A673 (cell line): ENCODE results near the gene DDX59. TPM values are rescaled to one million over a fixed set of nuclear protein-coding genes. Genes with fewer than 3 reads are reported as not detected.

Source experiments
- BruUV-seq: library from RNA; stranded (reverse); fragments of 400-500 nt; replicated peaks from 2 replicates; lab custom pipeline; 2021; lab: Mats Ljungman, UMichigan
- CTCF ChIA-PET: fragments of 300-600 bp; sonication (Branson Sonifier 250); formaldehyde crosslinking; loops from one replicate; lab custom pipeline; 2022; ENCODE audit warnings: antibody characterized with exemption; lab: Charles Lee
- POLR2A ChIA-PET: fragments of 300-600 bp; sonication (Branson Sonifier 250); formaldehyde crosslinking; loops from one replicate; lab custom pipeline; 2022; ENCODE audit warnings: antibody characterized with exemption; ENCODE audit not compliant: low non-redundant PET; lab: Charles Lee
- DNase-seq: peaks from one replicate; pipeline ENCODE4 v3.0.0-alpha.2; 2015; ENCODE audit warnings: low spot score
- H3K27ac ChIP-seq: fragments of 200-600 bp; sonication (generic); 2 replicates; pipeline ENCODE4 v1.5.1; 2016; ENCODE audit warnings: mixed run types, low read depth, mild to moderate bottlenecking, mixed read lengths, antibody characterized with exemption, low read length; ENCODE audit not compliant: poor library complexity, severe bottlenecking
- H3K27me3 ChIP-seq: fragments of 200-600 bp; sonication (generic); replicated peaks from 2 replicates; pipeline ENCODE4 v1.6.1; 2017; ENCODE audit warnings: mixed run types, low read depth, mild to moderate bottlenecking, mixed read lengths, antibody characterized with exemption, low read length; ENCODE audit not compliant: insufficient read depth, poor library complexity
- H3K36me3 ChIP-seq: fragments of 200-600 bp; sonication (generic); 2 replicates; pipeline ENCODE4 v1.6.1; 2016; ENCODE audit warnings: mixed run types, mild to moderate bottlenecking, mixed read lengths, antibody characterized with exemption, low read length; ENCODE audit not compliant: insufficient read depth, poor library complexity, severe bottlenecking
- H3K4me1 ChIP-seq: fragments of 200-600 bp; sonication (generic); 2 replicates; pipeline ENCODE4 v1.6.1; 2017; ENCODE audit warnings: mixed run types, mild to moderate bottlenecking, mixed read lengths, antibody characterized with exemption, low read length; ENCODE audit not compliant: insufficient read depth, poor library complexity, severe bottlenecking
- H3K4me3 ChIP-seq: fragments of 200-600 bp; sonication (generic); 2 replicates; pipeline ENCODE4 v1.5.1; 2016; ENCODE audit warnings: low read depth, mixed run types, mild to moderate bottlenecking, mixed read lengths, low read length; ENCODE audit not compliant: poor library complexity, severe bottlenecking
- H3K9me3 ChIP-seq: fragments of 200-600 bp; sonication (generic); 2 replicates; pipeline ENCODE4 v1.6.1; 2016; ENCODE audit warnings: mixed run types, low read depth, mild to moderate bottlenecking, mixed read lengths, antibody characterized with exemption, low read length; ENCODE audit not compliant: poor library complexity, severe bottlenecking
- CTCF ChIP-seq: fragments of 300-800, 200-600 bp; sonication (generic); conservative IDR thresholded peaks from 2 replicates; pipeline ENCODE4 v1.5.1; 2017; ENCODE audit warnings: low read depth, mild to moderate bottlenecking, antibody characterized with exemption, low read length, moderate library complexity, mixed read lengths
- EZH2 ChIP-seq: fragments of 200-600 bp; sonication (generic); IDR thresholded peaks from 2 replicates; pipeline ENCODE4 v1.6.1; 2017; ENCODE audit warnings: borderline replicate concordance, low read depth, mild to moderate bottlenecking, mixed read lengths, antibody characterized with exemption, low read length; ENCODE audit not compliant: poor library complexity, severe bottlenecking
- intact Hi-C: fragments of 100-400 bp; cut with micrococcal nuclease; formaldehyde crosslinking; loops from one replicate; pipeline ENCODE4 v1.10.0; 2022; ENCODE audit not compliant: unreplicated experiment
- total RNA-seq: library from RNA; stranded (reverse); gene quantifications from 2 replicates; pipeline ENCODE4 v1.2.3, GENCODE V29; 2021

The DDX59 gene
- total RNA-seq, 1 experiment from 2014 or later: 17.4 TPM

GRCh38 chr1:200706111-200706814 is 36.6 kb upstream of the DDX59 start:
- no peaks in the 10 kb centered on the region for H3K27me3 ChIP-seq
- ChIA-PET CTCF (no interaction called here), POLR2A (no interaction called here)
- peaks cover 13% of the 10 kb centered on the region for H3K4me1 ChIP-seq
- H3K4me3 ChIP-seq: no peak overlapping the region
- no peaks in the 10 kb centered on the region for H3K36me3 ChIP-seq
- TF ChIP-seq EZH2: no peak
- no peak for TF ChIP-seq CTCF
- no TSS peak for BruUV-seq
- intact Hi-C loops: no loop called here
- peak; percentile 34 for DNase-seq
- no peak overlapping the region for H3K27ac ChIP-seq
- no peaks in the 10 kb centered on the region for H3K9me3 ChIP-seq

- intact Hi-C loops: no loop called here
- BruUV-seq: no TSS peak
- CTCF ChIA-PET: no interaction called here
Measured at GRCh38 chr1:200704986-200705500, 35.3 kb upstream of the DDX59 start.

GRCh38 chr1:200699871-200700270 is 30.2 kb upstream of the DDX59 start:
- no peaks in the 10 kb centered on the region for H3K27me3 ChIP-seq
- intact Hi-C loops: no loop called here
- no TSS peak for BruUV-seq
- no peak overlapping the region for H3K4me3 ChIP-seq
- CTCF ChIA-PET: no interaction called here
- DNase-seq: peak; percentile 86
- no peaks in the 10 kb centered on the region for H3K9me3 ChIP-seq
- TF ChIP-seq CTCF (no peak), EZH2 (no peak)
- H3K36me3 ChIP-seq: no peaks in the 10 kb centered on the region
- H3K4me1 ChIP-seq: no peaks in the 10 kb centered on the region
- H3K27ac ChIP-seq: no peak overlapping the region
- POLR2A ChIA-PET: no interaction called here

More at GRCh38 chr1:200704986-200705500, 35.3 kb upstream of the DDX59 start:
- Histone ChIP-seq H3K36me3 (no peaks in the 10 kb centered on the region), H3K4me3 (no peak overlapping the region), H3K4me1 (peaks cover 13% of the 10 kb centered on the region), H3K27ac (no peak overlapping the region), H3K27me3 (no peaks in the 10 kb centered on the region), H3K9me3 (no peaks in the 10 kb centered on the region)
- TF ChIP-seq EZH2: no peak
- no peak for TF ChIP-seq CTCF
- DNase-seq: peak; percentile 61
- POLR2A ChIA-PET: no interaction called here
